ENCODE results near the gene PARVB. TPM values are rescaled to one million over a fixed set of nuclear protein-coding genes. Genes with fewer than 3 reads are reported as not detected.

Gene PARVB
- total RNA-seq, 4 donors from 2014 or later = 120 to 201 (median 147) TPM

- DNase-seq = no peak
- H3K27me3 ChIP-seq = no peaks in the 10 kb centered on the region
- intact Hi-C loops (cut with DNase I; ENCODE audit: low total_unique reads) (loop anchor here (5.0 kb wide), 1 partner anchor 51 kb away; no protein-coding TSS in a partner anchor), in situ Hi-C loops (cut with MboI; ENCODE audit: low sequenced_read_pairs in 4 of 4) (no loop called here)
- peaks cover 0 to 3% of the 10 kb centered on the region in 2 donors for H3K4me1 ChIP-seq
- peaks cover 0 to 44% of the 10 kb centered on the region in 2 donors for H3K36me3 ChIP-seq
- no peaks in the 10 kb centered on the region for H3K9me3 ChIP-seq
- no peak overlapping the region for H3K27ac ChIP-seq
- ATAC-seq = peak in 1 of 2 donors; percentile 33
- TF ChIP-seq, protein P1, sequence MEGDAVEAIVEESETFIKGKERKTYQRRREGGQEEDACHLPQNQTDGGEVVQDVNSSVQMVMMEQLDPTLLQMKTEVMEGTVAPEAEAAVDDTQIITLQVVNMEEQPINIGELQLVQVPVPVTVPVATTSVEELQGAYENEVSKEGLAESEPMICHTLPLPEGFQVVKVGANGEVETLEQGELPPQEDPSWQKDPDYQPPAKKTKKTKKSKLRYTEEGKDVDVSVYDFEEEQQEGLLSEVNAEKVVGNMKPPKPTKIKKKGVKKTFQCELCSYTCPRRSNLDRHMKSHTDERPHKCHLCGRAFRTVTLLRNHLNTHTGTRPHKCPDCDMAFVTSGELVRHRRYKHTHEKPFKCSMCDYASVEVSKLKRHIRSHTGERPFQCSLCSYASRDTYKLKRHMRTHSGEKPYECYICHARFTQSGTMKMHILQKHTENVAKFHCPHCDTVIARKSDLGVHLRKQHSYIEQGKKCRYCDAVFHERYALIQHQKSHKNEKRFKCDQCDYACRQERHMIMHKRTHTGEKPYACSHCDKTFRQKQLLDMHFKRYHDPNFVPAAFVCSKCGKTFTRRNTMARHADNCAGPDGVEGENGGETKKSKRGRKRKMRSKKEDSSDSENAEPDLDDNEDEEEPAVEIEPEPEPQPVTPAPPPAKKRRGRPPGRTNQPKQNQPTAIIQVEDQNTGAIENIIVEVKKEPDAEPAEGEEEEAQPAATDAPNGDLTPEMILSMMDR (IDR thresholded peaks at IDR 0.05 in 4 of 5, conservative IDR thresholded peaks at IDR 0.05 in 1 of 5) = no peak
- no peak for TF ChIP-seq POLR2A (IDR thresholded peaks at IDR 0.05)
- H3K4me3 ChIP-seq = no peak overlapping the region
Observed at GRCh38 chr22:44143105-44143474, 119.0 kb downstream of the PARVB start.

DNA sequence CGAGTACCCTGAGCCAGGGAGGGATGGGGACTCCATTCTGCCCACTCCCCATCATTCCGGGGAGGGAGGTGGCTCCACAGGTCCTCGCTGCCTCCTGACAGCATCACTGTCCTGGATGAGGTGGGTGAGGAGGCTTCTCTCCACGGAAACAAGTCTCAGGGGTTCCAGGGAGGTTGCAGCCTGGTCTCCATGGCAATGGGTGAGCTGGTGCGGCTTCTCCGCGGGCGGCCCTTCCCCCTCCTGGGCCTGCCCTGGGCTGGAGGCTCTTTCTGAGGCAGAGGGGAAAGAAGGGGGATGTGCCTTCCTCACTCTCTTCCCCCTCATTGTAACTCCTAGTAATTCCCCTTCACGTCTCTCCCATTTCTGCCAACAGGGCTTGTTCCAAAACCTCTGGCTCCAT, 119.5 kb downstream of the PARVB start:
- ATAC-seq = no peak
- peaks cover 0 to 44% of the 10 kb centered on the region in 2 donors for H3K36me3 ChIP-seq
- intact Hi-C loops (cut with DNase I; ENCODE audit: low total_unique reads) = loop anchor here (5.0 kb wide), 1 partner anchor 51 kb away; no protein-coding TSS in a partner anchor
- no peak for DNase-seq
- no peak for TF ChIP-seq POLR2A (IDR thresholded peaks at IDR 0.05)
- TF ChIP-seq, protein P1 (IDR thresholded peaks at IDR 0.05 in 4 of 5, conservative IDR thresholded peaks at IDR 0.05 in 1 of 5) = no peak
- H3K27me3 ChIP-seq = no peaks in the 10 kb centered on the region
- no peak overlapping the region for H3K27ac ChIP-seq
- no peak overlapping the region for H3K4me3 ChIP-seq
- no peaks in the 10 kb centered on the region for H3K9me3 ChIP-seq
- H3K4me1 ChIP-seq = peaks cover 0 to 3% of the 10 kb centered on the region in 2 donors
- in situ Hi-C loops (cut with MboI; ENCODE audit: low sequenced_read_pairs in 4 of 4) = no loop called here

DNA sequence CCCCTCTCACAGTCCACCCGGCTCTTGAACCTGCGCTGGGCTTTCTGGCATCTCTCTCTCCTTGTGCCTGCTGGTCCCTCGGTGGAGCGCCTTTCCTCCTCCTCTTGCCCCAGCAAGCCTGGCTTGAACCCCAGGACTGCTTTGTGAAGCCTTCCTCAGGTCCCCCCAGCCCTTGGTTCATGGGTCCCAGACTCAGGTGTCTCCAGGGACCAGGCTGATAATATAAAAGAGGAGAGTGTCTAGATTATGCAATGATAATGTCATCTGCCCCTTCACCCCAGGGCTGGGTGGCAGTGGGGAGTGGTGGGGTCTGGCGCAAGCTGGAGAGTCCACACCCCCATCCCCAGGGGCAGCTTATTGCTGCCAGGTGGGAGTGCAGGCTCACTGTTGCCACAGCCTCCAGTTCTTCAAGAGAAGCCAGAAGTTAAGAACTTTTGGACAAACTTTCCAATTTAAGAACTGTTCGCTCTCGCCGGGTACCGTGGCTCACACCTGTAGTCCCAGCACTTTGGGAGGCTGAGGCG, 120.0 kb downstream of the PARVB start:
- in situ Hi-C loops (cut with MboI; ENCODE audit: low sequenced_read_pairs in 4 of 4) (no loop called here), intact Hi-C loops (cut with DNase I; ENCODE audit: low total_unique reads) (loop anchor here (5.0 kb wide), 1 partner anchor 52 kb away; no protein-coding TSS in a partner anchor)
- Histone ChIP-seq H3K9me3 (no peaks in the 10 kb centered on the region), H3K27ac (no peak overlapping the region), H3K4me3 (no peak overlapping the region), H3K4me1 (peaks cover 0 to 3% of the 10 kb centered on the region in 2 donors), H3K36me3 (peaks cover 0 to 44% of the 10 kb centered on the region in 2 donors), H3K27me3 (no peaks in the 10 kb centered on the region)
- DNase-seq (no peak), ATAC-seq (no peak)
- TF ChIP-seq POLR2A (IDR thresholded peaks at IDR 0.05) = no peak
- TF ChIP-seq, protein P1 (IDR thresholded peaks at IDR 0.05 in 4 of 5, conservative IDR thresholded peaks at IDR 0.05 in 1 of 5) = no peak

GRCh38 chr22:44145544-44145943, 121.4 kb downstream of the PARVB start:
- H3K27me3 ChIP-seq = no peaks in the 10 kb centered on the region
- peak; percentile 2 to 32 for ATAC-seq
- H3K27ac ChIP-seq = no peak overlapping the region
- H3K4me3 ChIP-seq = no peak overlapping the region
- in situ Hi-C loops (cut with MboI; ENCODE audit: low sequenced_read_pairs in 4 of 4) (no loop called here), intact Hi-C loops (cut with DNase I; ENCODE audit: low total_unique reads) (no loop called here)
- no peak for DNase-seq
- H3K4me1 ChIP-seq = peaks cover 0 to 3% of the 10 kb centered on the region in 2 donors
- no peak for TF ChIP-seq POLR2A (IDR thresholded peaks at IDR 0.05)
- TF ChIP-seq, protein P1 (IDR thresholded peaks at IDR 0.05 in 4 of 5, conservative IDR thresholded peaks at IDR 0.05 in 1 of 5) = no peak
- peaks cover 0 to 41% of the 10 kb centered on the region in 2 donors for H3K36me3 ChIP-seq
- H3K9me3 ChIP-seq = no peaks in the 10 kb centered on the region

Data from gastrocnemius medialis (tissue), 4 donors.